MV-4-11 (cell line): ENCODE measurements around the gene NELL1.

ENCODE experiments used
- DNase-seq: peaks from one replicate; lab custom pipeline; 2025; lab: John Stamatoyannopoulos, UW

Gene NELL1

DNA sequence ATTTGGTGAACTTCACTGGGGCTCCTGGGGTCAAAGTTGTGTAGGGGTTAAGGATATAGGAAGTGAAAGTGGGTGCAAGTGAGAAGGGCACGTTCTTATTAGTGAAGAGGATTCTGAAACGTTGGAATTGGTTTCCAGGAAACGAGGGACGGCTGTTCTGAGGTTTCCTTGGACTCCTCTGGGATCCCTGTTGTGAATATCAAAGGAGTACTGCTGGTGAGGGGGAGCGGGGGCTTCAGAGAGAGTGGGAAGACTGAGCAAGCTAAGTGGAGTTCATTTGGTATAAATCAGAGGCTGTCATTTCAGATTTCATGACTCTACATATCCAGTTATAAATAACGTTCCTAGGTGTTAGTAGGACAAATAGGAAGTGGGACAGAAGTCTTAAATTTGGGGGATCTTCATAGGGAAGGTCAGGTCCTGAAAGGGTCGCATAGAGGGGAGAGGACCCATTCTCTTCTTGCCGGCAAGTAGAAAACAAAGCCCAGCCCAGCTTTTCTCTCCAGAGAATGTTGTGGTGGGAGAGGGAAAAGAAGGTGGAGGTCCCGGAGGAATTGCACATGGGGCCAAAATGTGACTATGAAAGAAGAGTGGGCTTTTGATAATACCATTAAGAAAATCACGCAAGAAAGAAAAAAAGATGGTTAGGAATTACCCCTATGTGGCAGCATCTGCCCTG lies 1.1 kb upstream of the NELL1 start:
- DNase-seq, result peak; percentile 51

DNA sequence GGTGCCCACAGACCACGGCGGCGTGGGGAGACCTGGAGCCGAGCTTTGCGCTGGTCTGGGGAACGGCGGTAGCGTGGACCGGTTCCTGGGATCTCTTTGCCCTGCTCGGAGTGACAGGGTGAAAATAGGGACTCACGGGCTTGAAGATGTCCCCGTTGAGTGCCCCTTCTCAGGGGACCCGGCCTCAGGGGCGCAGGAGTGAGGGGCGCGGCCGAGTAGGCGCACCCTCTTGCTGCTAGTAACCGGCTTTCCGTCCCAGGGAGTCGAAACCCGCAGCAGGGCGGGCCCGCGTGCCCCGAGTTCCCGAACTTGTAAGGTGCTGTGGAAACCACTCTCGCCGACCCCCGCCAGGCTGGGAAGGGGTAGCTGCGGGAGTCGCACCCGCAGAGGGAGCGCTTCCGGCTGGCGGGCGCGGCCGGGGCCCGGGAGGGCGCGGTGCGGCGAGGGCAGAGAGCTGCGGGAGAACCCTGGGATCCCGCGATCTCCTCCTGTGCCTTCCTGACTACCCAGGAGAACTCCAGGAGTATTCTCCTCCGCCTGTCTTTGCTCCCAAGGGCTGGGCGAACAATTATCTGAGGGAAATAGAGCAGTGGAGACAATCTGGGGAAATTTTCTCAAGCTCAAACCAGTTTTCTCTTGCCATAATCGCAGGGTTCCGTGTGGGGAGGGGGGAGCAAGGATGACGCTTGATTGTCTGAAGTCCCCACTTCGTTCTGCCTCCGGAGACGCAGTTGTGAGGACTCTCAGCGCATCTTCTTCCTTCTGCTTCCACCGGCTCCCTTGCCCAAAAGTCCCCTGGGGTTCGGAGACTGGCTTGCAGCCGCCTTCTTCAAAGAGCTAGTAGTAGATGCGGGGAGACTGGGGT lies 666 bp downstream of the NELL1 start:
- DNase-seq, result no peak

DNA sequence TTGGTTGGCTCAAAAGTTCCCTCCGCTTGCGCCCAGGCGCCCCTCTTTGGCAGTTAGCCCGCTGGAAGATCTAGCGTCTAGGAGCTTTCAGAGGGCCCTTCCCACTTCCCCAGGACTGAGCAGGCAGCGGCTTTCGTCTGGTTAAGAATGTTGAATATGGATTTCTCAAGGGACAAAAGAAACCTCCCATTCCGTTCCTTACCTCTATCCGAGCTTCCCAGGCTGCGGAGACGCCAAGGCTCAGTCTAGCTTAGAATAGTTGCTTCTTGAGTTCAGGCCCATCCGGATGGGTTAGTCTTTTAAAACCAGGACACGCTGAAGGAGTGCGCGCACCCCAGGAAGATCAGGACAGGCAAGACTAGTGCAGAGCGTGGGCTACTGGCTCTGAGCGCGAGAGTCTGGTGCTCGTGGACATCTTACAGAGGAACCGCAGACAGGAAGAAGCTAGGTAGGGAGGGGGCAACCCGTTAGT lies 1.6 kb downstream of the NELL1 start:
- no peak for DNase-seq

DNA sequence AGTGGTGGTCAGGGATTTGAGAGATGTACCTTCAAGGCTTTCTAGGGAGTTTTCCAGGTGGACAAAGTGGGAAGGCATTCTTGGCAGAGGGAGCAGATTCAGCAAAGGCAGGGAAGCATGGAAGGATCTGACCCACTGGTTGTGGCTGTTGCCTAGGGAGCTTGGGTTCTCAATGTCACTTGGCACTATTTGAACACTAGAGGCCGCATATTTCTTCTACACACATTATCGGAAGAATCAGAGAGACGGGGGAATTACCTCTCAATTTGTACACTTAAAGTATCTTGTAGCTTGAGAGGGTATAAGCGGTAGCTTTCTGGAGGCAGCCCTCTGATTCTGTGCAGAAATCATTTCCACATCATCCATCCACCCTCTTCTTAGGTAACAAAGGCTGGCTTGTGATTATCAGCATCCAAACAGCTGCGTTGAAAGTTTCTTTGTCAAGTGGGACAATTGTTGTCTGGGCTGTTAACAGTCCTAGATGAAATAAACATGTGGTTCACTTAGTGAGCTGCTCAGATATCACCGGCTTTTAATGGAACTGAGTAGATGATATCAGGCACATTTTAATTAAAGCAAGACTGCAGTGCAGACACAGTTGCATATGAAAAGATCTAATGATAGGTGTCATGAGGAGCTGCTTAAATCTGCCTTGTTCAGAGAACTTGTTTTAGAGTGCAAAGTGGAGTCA lies 2.6 kb downstream of the NELL1 start:
- no peak for DNase-seq

DNA sequence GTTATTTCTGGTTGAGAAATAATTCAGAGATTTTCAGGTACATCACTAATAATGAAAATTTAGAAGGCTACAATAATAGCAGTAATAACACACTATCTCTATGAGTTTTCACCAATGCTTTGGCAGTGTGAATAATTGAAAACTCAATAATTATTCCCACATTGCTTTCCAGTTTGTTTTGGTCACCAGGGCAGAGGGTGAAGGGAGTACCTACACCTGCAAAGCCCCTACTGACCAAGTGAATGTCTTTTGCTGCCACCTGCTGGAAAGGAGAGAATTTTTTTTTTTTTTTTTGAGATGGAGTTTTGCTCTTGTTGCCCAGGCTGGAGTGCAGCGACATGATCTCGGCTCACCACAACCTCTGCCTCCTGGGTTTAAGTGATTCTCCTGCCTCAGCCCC lies 3.2 kb downstream of the NELL1 start:
- no peak for DNase-seq

DNA sequence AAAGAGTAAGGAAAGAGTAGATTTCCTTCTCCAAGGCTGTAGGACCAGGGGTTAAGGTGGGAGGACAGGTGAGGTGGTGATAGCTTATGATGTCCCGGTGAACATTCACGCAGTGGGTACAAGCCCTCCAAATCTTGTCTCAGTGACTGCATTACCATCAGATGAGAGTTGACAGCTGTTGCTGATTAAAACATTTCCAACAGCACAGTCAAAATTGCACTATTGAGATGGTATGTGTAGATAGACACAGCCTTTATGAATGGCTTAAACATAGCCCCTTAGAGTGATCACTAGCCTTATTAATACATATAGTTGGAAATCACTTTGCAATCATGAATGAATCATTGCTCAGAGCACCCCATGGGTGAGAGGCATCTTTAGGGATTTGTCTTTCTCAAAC lies 7.3 kb downstream of the NELL1 start:
- no peak for DNase-seq

DNA sequence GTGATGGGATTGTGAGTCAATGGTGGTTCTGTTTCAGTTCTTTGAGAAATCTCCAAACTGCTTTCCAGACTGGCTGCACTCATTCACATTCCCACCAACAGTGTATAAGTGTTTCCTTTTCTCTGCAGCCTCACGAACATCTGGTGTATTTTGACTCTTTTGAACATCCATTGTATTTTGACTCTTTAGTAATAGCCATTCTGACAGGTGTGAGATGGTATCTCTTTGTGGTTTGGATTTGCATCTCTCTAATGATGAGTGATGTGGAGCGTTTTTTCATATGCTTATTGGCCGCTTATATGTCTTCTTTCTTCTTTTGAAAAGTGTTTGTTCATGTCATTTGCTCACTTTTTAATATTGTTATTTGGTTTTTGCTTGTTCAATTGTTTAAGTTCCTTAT lies 19.4 kb downstream of the NELL1 start:
- no peak for DNase-seq

DNA sequence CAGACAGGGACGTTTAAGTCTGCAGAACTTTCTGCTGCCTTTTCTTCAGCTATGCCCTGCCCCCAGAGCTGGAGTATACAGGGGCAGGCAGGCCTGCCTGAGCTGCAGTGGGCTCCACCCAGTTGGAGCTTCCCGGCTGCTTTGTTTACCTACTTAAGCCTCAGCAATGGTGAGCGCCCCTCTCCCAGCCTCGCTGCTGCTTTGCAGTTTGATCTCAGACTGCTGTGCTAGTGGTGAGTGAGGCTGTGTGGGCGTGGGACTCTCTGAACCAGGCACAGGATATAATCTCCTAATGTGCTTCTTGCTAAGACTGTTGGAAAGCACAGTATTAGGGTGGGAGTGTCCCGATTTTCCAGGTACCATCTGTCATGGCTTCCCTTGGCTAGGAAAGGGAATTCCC lies 38.5 kb downstream of the NELL1 start:
- DNase-seq, result no peak

DNA sequence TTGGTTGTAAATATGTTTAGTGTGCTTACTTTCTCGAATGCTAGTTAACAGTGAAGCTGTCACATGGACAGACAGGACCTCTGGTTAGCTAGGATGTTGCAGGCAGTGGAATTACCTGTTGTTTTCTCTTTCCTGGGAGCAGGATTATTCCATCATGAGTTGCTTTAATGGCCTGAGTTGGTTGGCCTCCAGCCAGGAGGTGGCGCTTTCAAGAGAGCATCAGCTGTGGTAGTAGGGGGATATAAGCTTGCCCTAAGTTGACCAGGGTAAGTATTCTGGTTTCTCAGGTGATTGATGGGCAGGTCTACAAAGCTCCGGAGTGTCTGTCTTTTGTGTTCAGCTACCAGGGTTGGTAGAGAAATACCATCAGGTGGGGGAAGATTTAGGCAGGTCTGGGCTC lies 43.5 kb downstream of the NELL1 start:
- no peak for DNase-seq

DNA sequence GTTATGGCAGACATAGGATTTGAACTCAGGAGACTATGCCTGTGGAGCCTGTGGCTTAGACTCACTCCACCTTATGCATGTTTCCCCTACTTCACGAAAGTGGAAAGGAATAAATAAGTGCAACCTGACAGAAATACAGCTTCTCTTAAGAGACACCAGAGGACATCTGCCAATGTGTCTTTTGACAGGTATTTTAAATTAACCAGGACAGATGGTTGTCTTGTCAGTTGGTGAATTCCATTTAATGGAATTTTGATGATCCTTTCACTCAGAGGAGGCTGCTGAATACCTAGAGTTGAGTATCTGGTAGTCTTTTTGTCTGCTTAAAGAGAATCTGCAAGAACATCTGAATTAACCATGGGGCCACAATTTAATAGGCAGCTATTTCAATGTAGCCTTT lies 46.1 kb downstream of the NELL1 start:
- no peak for DNase-seq

DNA sequence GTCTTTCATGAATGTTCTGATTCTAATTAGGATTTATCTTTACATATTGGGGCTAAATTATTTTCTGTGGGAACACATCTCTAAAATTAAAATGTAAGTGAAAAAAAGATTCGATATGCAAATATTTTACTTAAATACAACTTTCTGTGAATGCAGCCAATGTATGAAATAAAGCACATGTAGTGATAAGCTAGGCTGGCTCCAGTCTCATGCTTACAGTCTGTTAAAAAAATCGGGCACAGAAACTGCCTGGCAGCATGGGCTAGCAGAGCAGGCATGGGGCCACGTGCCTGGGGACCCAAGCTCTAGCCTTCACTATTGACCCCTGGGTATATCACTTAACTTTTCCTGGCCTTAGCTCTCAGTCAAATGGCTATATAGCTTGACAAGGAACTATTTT lies 46.5 kb downstream of the NELL1 start:
- no peak for DNase-seq

DNA sequence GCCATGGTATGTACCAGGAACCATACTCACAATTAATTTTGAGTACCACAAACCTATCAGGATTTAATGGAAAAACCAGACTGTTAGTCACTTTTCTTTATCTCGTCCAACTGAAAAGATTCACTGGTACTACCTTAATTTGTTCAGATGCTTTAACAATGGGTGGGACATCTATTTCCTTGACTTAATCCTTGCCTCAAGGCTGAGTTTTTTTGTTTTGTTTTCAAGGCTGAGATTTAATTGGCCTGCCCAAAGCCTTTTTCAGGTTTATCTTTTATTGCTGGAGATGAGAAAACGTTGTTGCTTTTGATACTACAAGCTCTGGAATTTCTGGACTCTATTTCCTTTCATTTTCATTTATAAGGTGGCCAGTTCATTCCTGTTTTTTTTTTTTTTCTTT lies 50.4 kb downstream of the NELL1 start:
- no peak for DNase-seq

DNA sequence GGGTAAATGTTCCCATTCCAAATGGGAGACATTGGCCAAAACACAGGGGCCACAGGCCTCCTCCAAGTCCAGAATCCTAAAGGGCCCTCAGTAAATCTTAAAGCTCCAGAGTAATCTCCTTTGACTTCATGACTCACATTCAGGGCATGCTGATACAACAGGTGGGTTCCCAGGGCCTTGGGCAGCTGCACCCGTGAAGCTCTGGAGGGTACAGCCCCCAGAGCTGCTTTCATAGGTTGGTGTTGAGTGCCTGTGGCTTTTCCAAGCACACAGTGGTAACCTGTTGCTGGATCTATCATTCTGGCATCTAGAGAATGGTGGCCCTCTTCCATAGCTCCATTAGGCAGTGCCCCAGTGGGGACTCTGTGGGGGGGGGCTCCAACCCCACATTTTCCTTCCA lies 54.0 kb downstream of the NELL1 start:
- DNase-seq, result no peak

DNA sequence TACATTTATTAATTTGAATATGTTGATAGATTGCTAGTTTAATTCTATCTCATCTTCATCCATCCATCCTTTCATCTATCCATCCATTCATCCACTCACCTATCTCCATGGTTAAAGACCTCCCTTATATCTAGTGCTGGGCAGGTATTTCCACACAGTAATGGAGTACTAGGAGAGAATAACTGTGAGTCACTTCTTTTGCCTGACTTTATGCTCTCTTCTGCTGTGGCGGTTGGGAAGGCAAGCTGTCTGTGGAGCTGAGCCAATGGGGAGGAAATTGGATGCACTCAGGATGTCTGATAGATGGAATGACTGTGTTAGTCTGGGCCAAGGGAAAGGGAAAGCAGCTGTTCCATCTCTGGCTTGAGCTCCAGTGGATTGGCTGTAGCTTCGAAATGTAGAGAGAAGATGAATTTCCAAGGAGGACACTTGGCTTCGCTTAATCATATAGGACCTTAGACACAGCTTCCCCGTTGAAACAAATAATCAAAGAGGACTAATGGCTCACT lies 60.3 kb downstream of the NELL1 start:
- DNase-seq, result no peak

DNA sequence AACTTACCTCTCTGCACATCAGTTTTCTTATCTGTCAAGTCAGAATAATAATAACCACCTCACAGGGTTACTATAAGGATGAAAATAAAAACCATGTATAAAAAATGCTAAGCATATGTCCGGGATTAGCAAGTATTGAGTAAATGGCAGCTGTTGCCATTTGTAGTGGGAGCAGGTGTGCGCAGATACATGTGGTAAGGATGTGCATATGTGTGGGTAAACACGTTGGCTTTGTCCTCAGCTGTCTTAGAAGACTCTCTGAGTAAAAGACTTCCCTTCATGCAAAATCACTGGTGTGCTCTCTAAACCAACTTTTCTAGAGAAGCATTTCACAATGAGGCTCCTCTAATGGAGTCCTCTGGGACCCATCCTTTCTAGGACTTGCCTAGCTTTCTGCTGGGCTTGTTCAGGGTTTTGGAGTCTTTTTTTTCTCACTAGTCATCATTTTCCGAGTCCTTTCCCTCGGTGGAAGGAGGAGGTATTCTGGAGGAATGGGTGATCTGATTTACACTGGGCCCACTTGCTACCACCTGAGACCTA lies 62.4 kb downstream of the NELL1 start:
- no peak for DNase-seq

DNA sequence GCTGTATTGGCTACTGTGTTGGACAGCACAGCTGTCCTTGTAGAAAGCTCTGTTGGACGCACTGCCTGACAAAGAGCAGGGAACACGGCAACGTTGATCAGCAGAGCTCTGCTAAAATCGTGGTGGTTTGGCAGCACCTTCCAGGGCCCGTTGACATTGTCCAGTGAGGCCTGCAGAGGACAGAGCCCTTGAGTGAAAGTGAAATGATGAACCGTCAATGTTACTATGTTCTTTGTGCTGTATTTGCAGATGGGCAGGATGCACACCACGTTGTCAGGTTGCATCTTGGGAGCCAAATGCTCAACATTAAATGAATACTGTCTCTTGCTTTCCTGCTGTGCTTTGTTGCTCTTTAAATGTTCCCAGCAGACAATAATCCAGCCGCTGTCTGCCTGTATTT lies 69.7 kb downstream of the NELL1 start:
- no peak for DNase-seq

DNA sequence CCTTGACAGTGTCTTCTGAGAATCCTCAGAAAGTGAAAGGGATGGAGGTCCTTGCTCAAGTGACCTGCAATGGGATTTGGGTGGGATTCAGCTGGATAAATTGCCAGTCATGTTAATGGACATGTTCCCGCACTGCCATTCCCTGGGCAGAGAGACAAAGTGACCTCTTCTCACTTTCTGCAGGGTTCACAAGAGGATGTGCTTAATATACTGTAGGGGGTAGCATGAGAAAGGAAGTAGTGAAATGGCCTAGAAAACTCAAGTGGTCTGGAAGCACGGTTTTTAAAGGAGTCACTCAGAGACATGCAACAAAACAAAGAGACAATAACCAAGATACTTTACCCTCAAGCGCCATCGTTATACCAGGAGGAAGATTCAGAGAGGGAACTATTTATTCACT lies 70.2 kb downstream of the NELL1 start:
- no peak for DNase-seq

DNA sequence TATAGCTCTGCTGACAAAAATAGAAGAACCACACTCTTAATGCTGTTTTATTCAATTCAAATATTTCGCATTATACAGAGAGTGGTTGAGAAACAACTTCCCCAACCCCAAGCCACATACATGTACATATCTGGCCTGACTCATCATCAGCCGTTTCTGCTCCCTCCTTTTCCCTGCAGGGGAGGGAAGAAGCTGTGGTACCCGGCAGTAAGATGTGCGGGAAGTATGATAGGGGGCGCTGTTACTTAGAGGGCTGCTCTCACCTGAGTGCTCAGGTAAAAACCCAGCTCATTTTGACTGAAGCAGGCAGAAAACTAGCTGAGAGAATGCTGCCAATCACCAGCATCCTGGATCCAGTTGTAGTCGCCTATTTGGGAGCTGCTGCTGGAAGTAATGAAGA lies 85.5 kb downstream of the NELL1 start:
- peak; percentile 37 for DNase-seq

DNA sequence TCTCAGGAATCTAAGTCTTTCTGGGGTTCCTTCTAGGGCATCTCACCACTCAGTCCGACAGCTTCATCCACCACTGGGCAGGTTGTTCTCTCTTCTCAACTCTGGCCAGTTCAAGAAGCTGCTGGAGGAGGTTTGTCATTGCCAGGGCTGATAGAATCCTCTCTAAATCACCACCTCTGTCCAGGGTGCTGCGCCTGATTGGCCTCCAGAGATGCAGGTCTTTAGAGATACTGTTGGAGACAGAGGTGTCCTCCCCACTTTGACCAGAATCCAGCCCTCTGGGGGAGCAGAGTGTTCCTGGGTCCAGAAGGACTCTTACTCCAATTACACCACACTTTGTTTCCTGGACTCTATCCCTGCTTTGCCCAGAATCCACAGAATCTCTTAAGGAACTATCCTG lies 90.2 kb downstream of the NELL1 start:
- DNase-seq, result no peak

DNA sequence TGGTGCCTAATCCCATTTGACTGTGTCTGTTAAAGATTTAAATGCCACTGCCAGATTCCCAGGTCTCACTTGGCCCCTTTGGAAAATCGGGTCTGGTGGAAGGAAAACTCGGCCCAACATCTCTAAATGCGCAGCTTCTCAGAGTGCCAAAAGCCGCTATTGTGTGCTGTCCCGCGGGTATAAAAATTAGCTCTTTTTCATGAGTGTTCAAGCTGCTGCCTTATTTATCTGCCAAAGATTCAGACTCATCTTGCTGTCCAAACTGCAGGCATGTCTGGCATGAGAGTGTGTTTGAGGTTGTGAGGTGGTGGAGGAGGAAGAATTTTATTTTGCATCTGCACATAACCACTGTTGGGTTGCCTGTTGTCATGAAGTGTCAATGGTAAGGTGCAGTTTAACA lies 91.4 kb downstream of the NELL1 start:
- DNase-seq, result no peak

DNA sequence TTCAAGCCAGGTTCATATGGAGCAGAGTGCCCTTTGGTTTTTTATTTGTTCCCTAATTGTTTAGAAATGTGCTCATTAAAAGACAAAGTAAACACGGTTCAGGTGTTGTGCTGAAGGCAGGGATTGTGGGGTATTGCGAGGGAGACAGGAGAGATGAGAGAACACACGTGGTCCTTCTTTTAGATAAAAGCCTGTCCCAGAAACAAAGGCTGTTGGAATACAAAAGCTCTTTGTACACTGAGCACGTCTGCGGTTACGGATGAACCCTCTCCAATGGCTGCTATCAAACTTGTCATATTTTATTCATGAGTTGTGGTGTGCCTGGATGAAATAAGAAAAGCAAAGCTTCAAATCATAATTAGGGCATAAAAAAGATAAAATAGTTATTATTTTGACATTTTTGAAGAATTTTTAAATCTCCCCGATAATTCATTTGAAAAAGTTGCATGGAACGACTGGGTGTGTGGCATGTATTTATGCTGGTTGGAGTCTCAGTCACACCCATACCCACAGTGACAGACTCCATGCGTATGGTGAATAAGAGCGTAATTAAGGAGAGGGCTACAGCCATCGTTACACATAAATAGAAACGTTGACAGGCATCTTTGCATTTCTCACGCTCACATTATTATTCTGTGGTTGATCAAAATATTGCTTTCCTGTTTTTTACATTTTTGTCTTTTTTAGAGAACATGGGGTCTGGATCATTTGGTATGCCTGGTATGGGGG lies 92.9 kb downstream of the NELL1 start:
- DNase-seq, result no peak

DNA sequence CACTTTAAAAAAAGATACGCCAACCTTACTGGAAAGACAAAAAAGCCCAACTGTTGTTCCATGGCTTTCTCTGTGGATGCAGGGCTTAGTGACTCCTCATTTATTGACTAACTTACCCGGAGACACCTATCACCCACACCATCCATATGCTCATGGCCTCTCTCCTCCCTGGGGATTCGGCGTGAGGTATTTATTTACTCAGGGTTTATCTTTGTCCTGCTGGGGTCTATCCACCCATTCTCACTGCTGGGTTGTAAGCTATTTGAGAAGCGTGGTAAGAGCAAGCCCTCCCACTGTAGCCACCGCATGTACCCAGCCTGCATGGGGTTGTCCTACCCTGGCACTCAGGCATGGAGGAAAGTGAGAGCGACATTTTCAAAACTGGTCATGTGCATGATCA lies 93.6 kb downstream of the NELL1 start:
- DNase-seq, result no peak
